Type B pancreatic cell (in vitro differentiated cells): ENCODE data around the gene FBXO48. TPM values are rescaled to one million over a fixed set of nuclear protein-coding genes. Genes with fewer than 3 reads are reported as not detected.

Experiments used
- DNase-seq: peaks from one replicate; pipeline ENCODE4 v3.0.0; 2021; ENCODE audit warnings: mixed read lengths; ENCODE audit not compliant: unreplicated experiment; ENCODE audit errors: extremely low spot score
- H3K27ac Mint-ChIP-seq: 2 replicates; pipeline ENCODE4 v1.8.0; 2021; ENCODE audit warnings: mild to moderate bottlenecking, mixed read lengths
- H3K27me3 Mint-ChIP-seq: 2 replicates; pipeline ENCODE4 v1.8.0; 2021; ENCODE audit warnings: mixed read lengths
- H3K36me3 Mint-ChIP-seq: 2 replicates; pipeline ENCODE4 v1.8.0; 2021; ENCODE audit warnings: mixed read lengths
- H3K4me1 Mint-ChIP-seq: one replicate; pipeline ENCODE4 v1.8.0; 2021; ENCODE audit warnings: mixed read lengths; ENCODE audit not compliant: unreplicated experiment
- H3K4me3 Mint-ChIP-seq: 2 replicates; pipeline ENCODE4 v1.8.0; 2021; ENCODE audit warnings: mild to moderate bottlenecking, mixed read lengths
- H3K9me3 Mint-ChIP-seq: 2 replicates; pipeline ENCODE4 v1.8.0; 2021; ENCODE audit warnings: mixed read lengths
- CTCF ChIP-seq: fragments of 200-600 bp; sonication (generic); conservative IDR thresholded peaks from 2 replicates; pipeline ENCODE4 v1.5.0; 2021; ENCODE audit warnings: antibody characterized with exemption, mild to moderate bottlenecking
- total RNA-seq: library from RNA; stranded (reverse); gene quantifications from 2 replicates; pipeline ENCODE4 v1.2.1, GENCODE V29; 2021; ENCODE audit warnings: low replicate concordance

The FBXO48 gene
- total RNA-seq, 1 donor from 2014 or later, result 2.0 TPM

- no peak overlapping the region for H3K4me3 Mint-ChIP-seq
- no peak for TF ChIP-seq CTCF
- DNase-seq, result no peak
- H3K27ac Mint-ChIP-seq, result peak overlapping the region; percentile 74
- H3K27me3 Mint-ChIP-seq, result no peaks in the 10 kb centered on the region
- H3K9me3 Mint-ChIP-seq, result no peaks in the 10 kb centered on the region
- H3K4me1 Mint-ChIP-seq, result peaks cover 13% of the 10 kb centered on the region
- H3K36me3 Mint-ChIP-seq, result no peaks in the 10 kb centered on the region
These were observed 2.4 kb downstream of the FBXO48 start for GRCh38 chr2:68464651-68465050.

- Mint-ChIP-seq H3K4me1 (peaks cover 8% of the 10 kb centered on the region), H3K4me3 (no peak overlapping the region), H3K27ac (no peak overlapping the region), H3K27me3 (no peaks in the 10 kb centered on the region), H3K9me3 (no peaks in the 10 kb centered on the region), H3K36me3 (no peaks in the 10 kb centered on the region)
- peak; percentile 90 for TF ChIP-seq CTCF
- no peak for DNase-seq
These were observed 3.7 kb downstream of the FBXO48 start for GRCh38 chr2:68463287-68463877.

GRCh38 chr2:68458981-68459380, 8.1 kb downstream of the FBXO48 start:
- no peaks in the 10 kb centered on the region for H3K36me3 Mint-ChIP-seq
- H3K27me3 Mint-ChIP-seq, result no peaks in the 10 kb centered on the region
- no peak for TF ChIP-seq CTCF
- no peaks in the 10 kb centered on the region for H3K4me1 Mint-ChIP-seq
- H3K4me3 Mint-ChIP-seq, result no peak overlapping the region
- H3K27ac Mint-ChIP-seq, result no peak overlapping the region
- H3K9me3 Mint-ChIP-seq, result no peaks in the 10 kb centered on the region
- no peak for DNase-seq

GRCh38 chr2:68456198-68456597, 10.9 kb downstream of the FBXO48 start:
- no peaks in the 10 kb centered on the region for H3K9me3 Mint-ChIP-seq
- no peak overlapping the region for H3K4me3 Mint-ChIP-seq

GRCh38 chr2:68454719-68455118, 12.4 kb downstream of the FBXO48 start:
- no peaks in the 10 kb centered on the region for H3K27me3 Mint-ChIP-seq
- no peak for TF ChIP-seq CTCF
- H3K4me1 Mint-ChIP-seq, result no peaks in the 10 kb centered on the region
- H3K27ac Mint-ChIP-seq, result no peak overlapping the region
- no peaks in the 10 kb centered on the region for H3K9me3 Mint-ChIP-seq
- DNase-seq, result no peak
- no peaks in the 10 kb centered on the region for H3K36me3 Mint-ChIP-seq
- no peak overlapping the region for H3K4me3 Mint-ChIP-seq

More at GRCh38 chr2:68456198-68456597, 10.9 kb downstream of the FBXO48 start:
- H3K27me3 Mint-ChIP-seq, result no peaks in the 10 kb centered on the region
- H3K27ac Mint-ChIP-seq, result no peak overlapping the region
- DNase-seq, result no peak
- no peaks in the 10 kb centered on the region for H3K36me3 Mint-ChIP-seq
- TF ChIP-seq CTCF, result no peak
- no peaks in the 10 kb centered on the region for H3K4me1 Mint-ChIP-seq
